ENCODE results near the gene PSME4.
"Not testable (repeated sequence)": the region's sequence is repeated elsewhere in the genome, so short reads cannot be mapped to it uniquely, and the experiment has no call there.

PSME4 gene

GRCh38 chr2:53861824-53862223 lies 109.0 kb downstream of the PSME4 start:
- Mint-ChIP-seq H3K4me1 (peaks cover 9% of the 10 kb centered on the region), H3K9me3 (no peaks in the 10 kb centered on the region), H3K36me3 (ENCODE audit: low read depth) (peaks cover 55% of the 10 kb centered on the region), H3K27me3 (ENCODE audit: low read depth, poor library complexity) (no peaks in the 10 kb centered on the region), H3K27ac (no peak overlapping the region), H3K4me3 (no peak overlapping the region)
- TF ChIP-seq CTCF (IDR thresholded peaks at IDR 0.05) = no peak
- DNase-seq = no peak

- Mint-ChIP-seq H3K36me3 (ENCODE audit: low read depth) (peaks cover 50% of the 10 kb centered on the region), H3K27ac (no peak within 1 kb of the TSS), H3K27me3 (ENCODE audit: low read depth, poor library complexity) (no peaks in the 10 kb centered on the region), H3K9me3 (no peaks in the 10 kb centered on the region), H3K4me1 (peaks cover 9% of the 10 kb centered on the region), H3K4me3 (no peak within 1 kb of the TSS)
- peak; percentile 6 for DNase-seq
- TF ChIP-seq CTCF (IDR thresholded peaks at IDR 0.05) = no peak
Observed at GRCh38 chr2:53859206-53860181, 111.3 kb downstream of the PSME4 start, which contains the start of gene GPR75. Gene GPR75 (minus strand): TSS chr2:53859967. CDS start chr2:53854756, 5,211 bp downstream.

GRCh38 chr2:53856272-53856671 lies 114.5 kb downstream of the PSME4 start:
- Mint-ChIP-seq H3K4me3 (no peak overlapping the region), H3K27ac (peak overlapping the region; percentile 76), H3K27me3 (ENCODE audit: low read depth, poor library complexity) (no peaks in the 10 kb centered on the region)

GRCh38 chr2:53854678-53855077 lies 116.1 kb downstream of the PSME4 start:
- Mint-ChIP-seq H3K27ac (peak overlapping the region; percentile 25), H3K4me1 (peaks cover 7% of the 10 kb centered on the region), H3K4me3 (no peak overlapping the region), H3K27me3 (ENCODE audit: low read depth, poor library complexity) (no peaks in the 10 kb centered on the region), H3K36me3 (ENCODE audit: low read depth) (peaks cover 64% of the 10 kb centered on the region), H3K9me3 (no peaks in the 10 kb centered on the region)
- TF ChIP-seq CTCF (IDR thresholded peaks at IDR 0.05) = no peak
- no peak for DNase-seq

More at GRCh38 chr2:53856272-53856671, 114.5 kb downstream of the PSME4 start:
- no peaks in the 10 kb centered on the region for H3K9me3 Mint-ChIP-seq
- TF ChIP-seq CTCF (IDR thresholded peaks at IDR 0.05) = no peak
- H3K36me3 Mint-ChIP-seq (ENCODE audit: low read depth) = peaks cover 64% of the 10 kb centered on the region
- DNase-seq = no peak
- no peaks in the 10 kb centered on the region for H3K4me1 Mint-ChIP-seq

- peaks cover 8% of the 10 kb centered on the region for H3K4me1 Mint-ChIP-seq
- no peak for TF ChIP-seq CTCF (IDR thresholded peaks at IDR 0.05)
- H3K9me3 Mint-ChIP-seq = no peaks in the 10 kb centered on the region
- no peak for DNase-seq
- no peak overlapping the region for H3K4me3 Mint-ChIP-seq
- H3K27me3 Mint-ChIP-seq (ENCODE audit: low read depth, poor library complexity) = no peaks in the 10 kb centered on the region
- peaks cover 66% of the 10 kb centered on the region for H3K36me3 Mint-ChIP-seq (ENCODE audit: low read depth)
- no peak overlapping the region for H3K27ac Mint-ChIP-seq
Observed at GRCh38 chr2:53852532-53852931, 118.3 kb downstream of the PSME4 start.

GRCh38 chr2:53851052-53851757 lies 119.6 kb downstream of the PSME4 start:
- not testable (repeated sequence) for H3K4me1 Mint-ChIP-seq; H3K27ac Mint-ChIP-seq; H3K4me3 Mint-ChIP-seq; H3K9me3 Mint-ChIP-seq; DNase-seq; H3K27me3 Mint-ChIP-seq (ENCODE audit: low read depth, poor library complexity)
- peaks cover 54% of the 10 kb centered on the region for H3K36me3 Mint-ChIP-seq (ENCODE audit: low read depth)

Data from nephron progenitor cell (in vitro differentiated cells).